Measurements from ENCODE around the gene NINL. TPM values are rescaled to one million over a fixed set of nuclear protein-coding genes. Genes with fewer than 3 reads are reported as not detected.

The NINL gene
- total RNA-seq, 2 experiments from 2014 or later, result 1.5 to 1.6 TPM

- ChIA-PET CTCF (no interaction called here), POLR2A (no interaction called here)
Measured at GRCh38 chr20:25537890-25538289, 47.4 kb downstream of the NINL start.

- ChIA-PET CTCF (no interaction called here), POLR2A (no interaction called here)
Measured at GRCh38 chr20:25535762-25536161, 49.6 kb downstream of the NINL start.

- POLR2A ChIA-PET, result no interaction called here
- CTCF ChIA-PET, result no interaction called here
Measured at GRCh38 chr20:25534845-25535244, 50.5 kb downstream of the NINL start.

GRCh38 chr20:25533920-25534700 lies 51.2 kb downstream of the NINL start:
- POLR2A ChIA-PET, result no interaction called here

GRCh38 chr20:25532971-25533391 lies 52.4 kb downstream of the NINL start:
- ChIA-PET POLR2A (no interaction called here), CTCF (no interaction called here)

More at GRCh38 chr20:25533920-25534700, 51.2 kb downstream of the NINL start:
- CTCF ChIA-PET, result no interaction called here

GRCh38 chr20:25532015-25532751 lies 53.1 kb downstream of the NINL start:
- POLR2A ChIA-PET, result no interaction called here
- CTCF ChIA-PET, result no interaction called here

- ChIA-PET CTCF (no interaction called here), POLR2A (no interaction called here)
Measured at GRCh38 chr20:25529295-25529951, 55.9 kb downstream of the NINL start.

- CTCF ChIA-PET, result no interaction called here
- POLR2A ChIA-PET, result no interaction called here
Measured at GRCh38 chr20:25527949-25528348, 57.4 kb downstream of the NINL start.

- POLR2A ChIA-PET, result no interaction called here
- CTCF ChIA-PET, result no interaction called here
Measured at GRCh38 chr20:25526446-25526845, 58.9 kb downstream of the NINL start.

- ChIA-PET POLR2A (no interaction called here), CTCF (interaction anchor here (0.8 kb wide), 1 partner anchor 16 kb away, joined by 3 read pairs; no protein-coding TSS in a partner anchor)
Measured at GRCh38 chr20:25525867-25526266, 59.5 kb downstream of the NINL start.

- POLR2A ChIA-PET, result no interaction called here
- CTCF ChIA-PET, result interaction anchor here (0.8 kb wide), 1 partner anchor 16 kb away, joined by 3 read pairs; no protein-coding TSS in a partner anchor
Measured at GRCh38 chr20:25525295-25525694, 60.0 kb downstream of the NINL start.

GRCh38 chr20:25521382-25521781 lies 63.9 kb downstream of the NINL start:
- POLR2A ChIA-PET, result no interaction called here
- CTCF ChIA-PET, result interaction anchor here (0.8 kb wide), 1 partner anchor 18 kb away, joined by 3 read pairs; no protein-coding TSS in a partner anchor

- POLR2A ChIA-PET, result no interaction called here
Measured at GRCh38 chr20:25517124-25517523, 68.2 kb downstream of the NINL start.

GRCh38 chr20:25514747-25515340 lies 70.5 kb downstream of the NINL start:
- ChIA-PET POLR2A (no interaction called here), CTCF (no interaction called here)

More at GRCh38 chr20:25517124-25517523, 68.2 kb downstream of the NINL start:
- CTCF ChIA-PET, result no interaction called here

GRCh38 chr20:25514195-25514594 lies 71.1 kb downstream of the NINL start:
- CTCF ChIA-PET, result no interaction called here
- POLR2A ChIA-PET, result no interaction called here

GRCh38 chr20:25512709-25513108 lies 72.6 kb downstream of the NINL start:
- ChIA-PET CTCF (no interaction called here), POLR2A (no interaction called here)

- ChIA-PET CTCF (no interaction called here), POLR2A (no interaction called here)
Measured at GRCh38 chr20:25511183-25511582, 74.1 kb downstream of the NINL start.

- ChIA-PET POLR2A (no interaction called here), CTCF (no interaction called here)
Measured at GRCh38 chr20:25510721-25511120, 74.6 kb downstream of the NINL start.

GRCh38 chr20:25510202-25510601 lies 75.1 kb downstream of the NINL start:
- POLR2A ChIA-PET, result no interaction called here

GRCh38 chr20:25509084-25509483 lies 76.2 kb downstream of the NINL start:
- ChIA-PET POLR2A (no interaction called here), CTCF (interaction anchor here (0.5 kb wide), 1 partner anchor 16 kb away, joined by 3 read pairs; no protein-coding TSS in a partner anchor)

More at GRCh38 chr20:25510202-25510601, 75.1 kb downstream of the NINL start:
- CTCF ChIA-PET, result no interaction called here

All from activated CD8-positive, alpha-beta memory T cell treated with anti-CD3 and anti-CD28 coated beads for 36 hours (primary cell).